Measurements from ENCODE around the gene PREP.

The PREP gene

DNA sequence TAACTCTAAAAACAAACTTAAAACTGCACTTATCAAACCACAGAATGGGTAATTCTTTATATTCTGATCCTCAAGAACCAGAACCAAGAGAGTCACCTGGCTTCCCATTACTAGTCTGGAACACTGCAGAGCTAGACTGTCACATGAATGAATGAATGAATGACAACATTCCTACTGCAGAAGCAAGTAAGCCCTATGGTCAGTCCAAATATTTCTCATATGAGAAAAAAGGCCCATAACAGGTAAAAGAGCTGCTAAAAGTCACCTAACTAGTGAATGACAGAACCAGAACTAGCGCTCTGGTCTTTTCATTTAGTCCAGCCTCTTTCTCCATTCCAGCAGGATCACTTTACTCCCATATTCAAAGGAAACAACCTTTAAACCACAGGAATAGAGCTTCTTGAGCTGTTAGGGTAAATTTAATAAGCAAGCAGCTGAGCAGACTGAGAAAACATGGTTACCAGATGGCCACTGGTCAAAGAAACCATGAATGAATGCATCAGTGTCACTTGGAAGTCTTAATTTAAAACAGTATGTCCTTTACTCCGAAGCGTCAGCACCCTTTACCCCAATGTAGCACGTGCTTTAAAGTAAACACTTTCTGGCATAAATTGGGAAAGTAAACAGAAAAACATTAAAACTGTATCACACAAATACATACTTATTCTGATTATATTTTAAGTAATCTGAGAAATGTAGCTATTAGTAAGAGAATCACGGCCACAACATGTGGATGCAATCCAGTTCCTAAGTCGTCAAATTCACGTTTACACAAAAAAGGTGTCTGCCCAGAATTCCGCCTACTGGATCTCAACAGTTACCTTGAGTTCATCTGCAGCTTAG lies 1.4 kb downstream of the PREP start:
- DNase-seq (ENCODE audit: extremely low read depth, insufficient read length) = no peak
- TF ChIP-seq, protein P1, sequence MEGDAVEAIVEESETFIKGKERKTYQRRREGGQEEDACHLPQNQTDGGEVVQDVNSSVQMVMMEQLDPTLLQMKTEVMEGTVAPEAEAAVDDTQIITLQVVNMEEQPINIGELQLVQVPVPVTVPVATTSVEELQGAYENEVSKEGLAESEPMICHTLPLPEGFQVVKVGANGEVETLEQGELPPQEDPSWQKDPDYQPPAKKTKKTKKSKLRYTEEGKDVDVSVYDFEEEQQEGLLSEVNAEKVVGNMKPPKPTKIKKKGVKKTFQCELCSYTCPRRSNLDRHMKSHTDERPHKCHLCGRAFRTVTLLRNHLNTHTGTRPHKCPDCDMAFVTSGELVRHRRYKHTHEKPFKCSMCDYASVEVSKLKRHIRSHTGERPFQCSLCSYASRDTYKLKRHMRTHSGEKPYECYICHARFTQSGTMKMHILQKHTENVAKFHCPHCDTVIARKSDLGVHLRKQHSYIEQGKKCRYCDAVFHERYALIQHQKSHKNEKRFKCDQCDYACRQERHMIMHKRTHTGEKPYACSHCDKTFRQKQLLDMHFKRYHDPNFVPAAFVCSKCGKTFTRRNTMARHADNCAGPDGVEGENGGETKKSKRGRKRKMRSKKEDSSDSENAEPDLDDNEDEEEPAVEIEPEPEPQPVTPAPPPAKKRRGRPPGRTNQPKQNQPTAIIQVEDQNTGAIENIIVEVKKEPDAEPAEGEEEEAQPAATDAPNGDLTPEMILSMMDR (IDR thresholded peaks at IDR 0.05; ENCODE audit: insufficient read depth, low read length, poor library complexity, severe bottlenecking) = no peak
- H3K36me3 ChIP-seq (ENCODE audit: control insufficient read depth, insufficient read depth, low read length) = no peaks in the 10 kb centered on the region
- H3K4me3 ChIP-seq (replicated peaks; ENCODE audit: low read depth, low read length) = peak overlapping the region; percentile 93
- no peaks in the 10 kb centered on the region; the same call in 1 of the 2 replicates for H3K27me3 ChIP-seq (replicated peaks; ENCODE audit: control insufficient read depth, insufficient read depth, low read length)

DNA sequence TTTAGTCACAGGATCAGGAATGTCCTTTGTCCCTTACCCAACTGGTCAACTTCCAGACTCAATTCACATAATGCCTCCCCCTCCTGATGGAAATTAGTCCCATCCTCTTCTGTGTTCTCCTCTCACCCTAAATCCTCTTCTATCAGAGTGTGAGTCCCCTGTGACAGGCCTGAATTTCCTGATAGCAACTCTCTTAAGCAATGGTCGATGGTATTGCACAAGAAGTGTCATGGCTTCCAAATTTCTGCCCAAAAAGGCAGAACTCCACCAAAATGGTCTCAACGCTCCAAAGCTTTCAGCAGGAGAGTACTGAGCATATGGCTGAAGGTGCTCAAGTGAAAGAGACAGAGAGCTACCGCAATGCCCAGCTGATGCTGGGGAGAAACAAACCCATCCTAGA lies 2.4 kb downstream of the PREP start:
- no peaks in the 10 kb centered on the region for H3K36me3 ChIP-seq (ENCODE audit: control insufficient read depth, insufficient read depth, low read length)
- no peak overlapping the region for H3K4me3 ChIP-seq (replicated peaks; ENCODE audit: low read depth, low read length)
- H3K27me3 ChIP-seq (replicated peaks; ENCODE audit: control insufficient read depth, insufficient read depth, low read length) = no peaks in the 10 kb centered on the region; the same call in 1 of the 2 replicates

DNA sequence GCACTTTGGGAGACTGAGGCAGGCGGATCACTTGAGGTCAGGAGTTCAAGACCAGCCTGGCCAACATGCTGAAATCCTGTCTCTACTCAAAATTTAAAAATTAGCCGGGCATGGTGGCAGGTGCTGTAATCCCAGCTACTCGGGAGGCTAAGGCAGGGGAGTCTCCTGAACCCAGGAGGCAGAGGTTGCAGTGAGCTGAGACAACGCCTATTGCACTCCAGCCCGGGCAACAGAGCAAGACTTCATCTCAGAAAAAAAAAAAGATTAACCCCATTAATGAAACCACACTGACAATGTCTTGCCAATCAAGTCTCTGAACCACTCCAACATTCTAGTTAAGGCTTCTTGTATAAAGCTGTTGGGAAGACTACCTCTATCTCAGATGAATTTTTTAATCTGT lies 4.0 kb downstream of the PREP start:
- Histone ChIP-seq H3K36me3 (ENCODE audit: control insufficient read depth, insufficient read depth, low read length) (no peaks in the 10 kb centered on the region), H3K4me3 (replicated peaks; ENCODE audit: low read depth, low read length) (no peak overlapping the region), H3K27me3 (replicated peaks; ENCODE audit: control insufficient read depth, insufficient read depth, low read length) (no peaks in the 10 kb centered on the region)
- no peak for DNase-seq (ENCODE audit: extremely low read depth, insufficient read length)
- TF ChIP-seq, protein P1 (IDR thresholded peaks at IDR 0.05; ENCODE audit: insufficient read depth, low read length, poor library complexity, severe bottlenecking) = no peak

More for the DNA sequence above, 2.4 kb downstream of the PREP start:
- DNase-seq (ENCODE audit: extremely low read depth, insufficient read length) = no peak
- TF ChIP-seq, protein P1 (IDR thresholded peaks at IDR 0.05; ENCODE audit: insufficient read depth, low read length, poor library complexity, severe bottlenecking) = no peak

DNA sequence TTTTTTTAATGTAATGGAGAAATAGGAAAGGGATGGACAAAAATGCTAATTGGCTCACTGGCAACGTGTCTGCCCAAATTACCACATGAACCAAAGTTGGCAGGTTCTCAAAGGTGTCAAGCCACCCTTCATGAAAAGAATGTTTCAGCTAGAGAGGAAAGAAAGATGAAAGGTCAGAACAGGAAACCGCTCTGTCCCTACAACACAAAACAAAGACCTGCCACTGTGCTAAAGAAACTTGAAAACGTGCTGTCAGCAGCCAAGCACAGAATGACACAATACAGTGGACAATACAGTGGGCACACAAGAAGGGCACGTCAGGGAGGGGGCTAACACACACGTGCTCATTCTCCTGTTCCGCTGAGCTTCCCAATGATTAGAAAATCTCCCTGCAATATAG lies 4.9 kb downstream of the PREP start:
- Histone ChIP-seq H3K4me3 (replicated peaks; ENCODE audit: low read depth, low read length) (no peak overlapping the region), H3K27me3 (replicated peaks; ENCODE audit: control insufficient read depth, insufficient read depth, low read length) (no peaks in the 10 kb centered on the region), H3K36me3 (ENCODE audit: control insufficient read depth, insufficient read depth, low read length) (no peaks in the 10 kb centered on the region)
- TF ChIP-seq, protein P1 (IDR thresholded peaks at IDR 0.05; ENCODE audit: insufficient read depth, low read length, poor library complexity, severe bottlenecking) = no peak
- no peak for DNase-seq (ENCODE audit: extremely low read depth, insufficient read length)

DNA sequence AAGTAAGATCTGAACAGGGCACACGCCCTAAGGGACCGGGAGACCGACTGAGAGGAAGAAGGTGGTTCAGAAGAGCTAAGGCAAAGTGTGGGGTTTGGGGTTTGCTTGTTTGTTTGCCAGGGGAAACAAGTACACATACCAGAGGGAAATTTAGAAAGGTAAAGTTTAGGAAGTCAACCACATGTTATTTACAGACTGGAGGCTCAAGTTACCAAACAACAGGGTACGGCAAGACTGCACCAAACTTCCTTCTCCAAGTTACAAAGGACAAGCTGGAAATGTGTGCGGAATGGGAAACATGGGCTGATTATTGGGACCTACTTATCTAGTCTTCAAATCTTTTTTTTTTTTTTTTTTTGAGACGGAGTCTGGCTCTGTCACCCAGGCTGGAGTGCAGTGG lies 11.2 kb downstream of the PREP start:
- Histone ChIP-seq H3K4me3 (replicated peaks; ENCODE audit: low read depth, low read length) (no peak overlapping the region), H3K27me3 (replicated peaks; ENCODE audit: control insufficient read depth, insufficient read depth, low read length) (no peaks in the 10 kb centered on the region), H3K36me3 (ENCODE audit: control insufficient read depth, insufficient read depth, low read length) (no peaks in the 10 kb centered on the region; the same call in 1 of the 2 replicates)
- DNase-seq (ENCODE audit: extremely low read depth, insufficient read length) = no peak
- TF ChIP-seq, protein P1 (IDR thresholded peaks at IDR 0.05; ENCODE audit: insufficient read depth, low read length, poor library complexity, severe bottlenecking) = no peak
